GM12872 (cell line): ENCODE measurements around the gene OLIG3.

Experiments used
- TF ChIP-seq, protein P1 (sequence below): IDR thresholded peaks from 3 replicates; pipeline ENCODE4 v1.5.1; 2011; ENCODE audit warnings: low read depth, mild to moderate bottlenecking, low read length, moderate library complexity; ENCODE audit not compliant: insufficient read depth

Gene OLIG3

GRCh38 chr6:137494281-137494987 is at the start of gene OLIG3:
Gene OLIG3 (minus strand): TSS chr6:137494394. CDS start chr6:137494170, 224 bp downstream.
- TF ChIP-seq, protein P1, sequence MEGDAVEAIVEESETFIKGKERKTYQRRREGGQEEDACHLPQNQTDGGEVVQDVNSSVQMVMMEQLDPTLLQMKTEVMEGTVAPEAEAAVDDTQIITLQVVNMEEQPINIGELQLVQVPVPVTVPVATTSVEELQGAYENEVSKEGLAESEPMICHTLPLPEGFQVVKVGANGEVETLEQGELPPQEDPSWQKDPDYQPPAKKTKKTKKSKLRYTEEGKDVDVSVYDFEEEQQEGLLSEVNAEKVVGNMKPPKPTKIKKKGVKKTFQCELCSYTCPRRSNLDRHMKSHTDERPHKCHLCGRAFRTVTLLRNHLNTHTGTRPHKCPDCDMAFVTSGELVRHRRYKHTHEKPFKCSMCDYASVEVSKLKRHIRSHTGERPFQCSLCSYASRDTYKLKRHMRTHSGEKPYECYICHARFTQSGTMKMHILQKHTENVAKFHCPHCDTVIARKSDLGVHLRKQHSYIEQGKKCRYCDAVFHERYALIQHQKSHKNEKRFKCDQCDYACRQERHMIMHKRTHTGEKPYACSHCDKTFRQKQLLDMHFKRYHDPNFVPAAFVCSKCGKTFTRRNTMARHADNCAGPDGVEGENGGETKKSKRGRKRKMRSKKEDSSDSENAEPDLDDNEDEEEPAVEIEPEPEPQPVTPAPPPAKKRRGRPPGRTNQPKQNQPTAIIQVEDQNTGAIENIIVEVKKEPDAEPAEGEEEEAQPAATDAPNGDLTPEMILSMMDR: no peak

GRCh38 chr6:137543114-137543513 is 48.9 kb upstream of the OLIG3 start:
- TF ChIP-seq, protein P1: no peak

- TF ChIP-seq, protein P1: no peak
Observed at GRCh38 chr6:137542713-137543112, 48.5 kb upstream of the OLIG3 start.

- TF ChIP-seq, protein P1: no peak
Observed at GRCh38 chr6:137541534-137542063, 47.4 kb upstream of the OLIG3 start.

GRCh38 chr6:137536104-137536773 is 42.0 kb upstream of the OLIG3 start:
- TF ChIP-seq, protein P1: no peak

- TF ChIP-seq, protein P1: no peak
Observed at GRCh38 chr6:137531376-137532092, 37.3 kb upstream of the OLIG3 start.

DNA sequence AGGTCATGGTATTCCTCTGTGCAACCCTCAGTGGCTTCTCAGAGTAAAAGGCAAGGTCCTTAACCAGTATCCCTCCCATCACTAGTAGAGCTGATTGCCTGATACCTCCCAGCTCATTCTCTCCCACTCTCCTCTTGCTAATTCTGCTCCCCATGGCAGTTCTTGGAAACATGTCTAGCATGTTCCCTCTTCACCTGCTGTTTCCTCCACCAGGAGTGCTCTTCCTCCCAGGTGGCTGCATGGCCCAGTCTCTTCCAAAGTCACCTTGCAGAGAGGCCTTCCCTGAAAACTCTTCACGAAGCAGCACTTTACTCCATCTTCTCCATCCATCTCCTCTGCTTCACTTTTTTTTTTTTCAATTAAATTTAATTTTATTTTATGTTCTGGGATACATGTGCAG is 36.2 kb upstream of the OLIG3 start:
- TF ChIP-seq, protein P1: no peak
